Spleen (tissue), 11 donors: ENCODE results near the gene FADS6. TPM values are rescaled to one million over a fixed set of nuclear protein-coding genes. Genes with fewer than 3 reads are reported as not detected.

Experiments used
- DNase-seq: peaks from one replicate; pipeline ENCODE4 v3.0.0-alpha.2; 2020
- H3K27ac ChIP-seq, 8 donors: fragments of 200-600 bp; sonication (generic) in 7 of 8; 1 replicate in 4 of 8; 2 replicates in 4 of 8; pipeline versions ENCODE4 v1.5.0 to v1.8.0; 2016 to 2021; ENCODE audit warnings: inconsistent platforms in 4 of 8, mild to moderate bottlenecking in 4 of 8, moderate library complexity in 1 of 8
- H3K27me3 ChIP-seq, 7 donors: fragments of 200-600 bp; sonication (generic) in 6 of 7; replicated peaks in 1 of 7; 1 replicate in 4 of 7; 2 replicates in 3 of 7; pipeline versions ENCODE4 v1.5.0 to v1.8.0; 2016 to 2021; ENCODE audit warnings: inconsistent platforms in 3 of 7, mild to moderate bottlenecking in 1 of 7
- H3K36me3 ChIP-seq, 6 donors: fragments of 200-600 bp; sonication (generic) in 5 of 6; 1 replicate in 4 of 6; 2 replicates in 2 of 6; pipeline versions ENCODE4 v1.5.0 to v1.8.0; 2016 to 2021; ENCODE audit warnings: inconsistent platforms in 2 of 6
- H3K4me1 ChIP-seq, 6 donors: fragments of 200-600 bp; sonication (generic) in 5 of 6; 1 replicate in 3 of 6; 2 replicates in 3 of 6; pipeline versions ENCODE4 v1.5.0 to v1.8.0; 2016 to 2021; ENCODE audit warnings: inconsistent platforms in 3 of 6
- H3K4me3 ChIP-seq, 8 donors: fragments of 200-600 bp; sonication (generic) in 7 of 8; 1 replicate in 4 of 8; 2 replicates in 4 of 8; pipeline versions ENCODE4 v1.5.0 to v1.8.0; 2016 to 2021; ENCODE audit warnings: inconsistent platforms in 4 of 8, mild to moderate bottlenecking in 4 of 8, moderate library complexity in 2 of 8
- H3K9me3 ChIP-seq, 8 donors: fragments of 200-600 bp; sonication (generic) in 7 of 8; 1 replicate in 4 of 8; 2 replicates in 4 of 8; pipeline versions ENCODE4 v1.5.0 to v1.8.0; 2016 to 2021; ENCODE audit warnings: inconsistent platforms in 4 of 8
- POLR2A ChIP-seq, 3 donors: fragments of 450-650 bp; IDR thresholded peaks; one replicate each; pipeline ENCODE4 v1.5.1; 2017; ENCODE audit warnings: antibody characterized with exemption in 3 of 3, mild to moderate bottlenecking in 1 of 3
- POLR2AphosphoS5 ChIP-seq, 3 donors: sonication (generic); formaldehyde crosslinking; IDR thresholded peaks; one replicate each; pipeline ENCODE4 v1.5.1; 2017; ENCODE audit warnings: antibody characterized with exemption in 3 of 3
- WGBS, 5 donors: extraction: QIAGEN DNeasy Blood & Tissue Kit in 3 of 5; methylation state at CpG; one replicate each; pipeline versions ENCODE4 v1.1.5 to v1.1.7; 2013 to 2018; 5-methylcytosine and 5-hydroxymethylcytosine counted together
- intact Hi-C: fragments of 100-400 bp; cut with DNase I; formaldehyde crosslinking; loops from one replicate; pipeline ENCODE4 v1.15.0; 2023; ENCODE audit warnings: low total_unique reads
- polyA plus RNA-seq, 3 donors: library from polyadenylated mRNA; stranded (reverse); fragments of 200-250 nt; gene quantifications; one replicate each; pipeline ENCODE4 v1.2.1, GENCODE V29; 2013
- total RNA-seq, 7 donors: library from RNA; depleted of rRNA in 3 of 7; stranded (reverse); fragments of >200 nt in 3 of 7; fragmentation: NEBNext Ultra II Directional in 4 of 7; extraction: Animal tissue kit (Norgen Biotek cat#: 25700) in 4 of 7; gene quantifications; one replicate each; pipeline versions ENCODE4 v1.1.0 to v1.2.1, GENCODE V29; 2016 to 2021
- TF ChIP-seq, protein P1 (sequence below), 11 experiments: fragments of 200-600 bp in 7 of 11; fragments of 450-650 bp in 4 of 11; sonication (generic) in 4 of 11; IDR thresholded peaks in 8 of 11; conservative IDR thresholded peaks in 3 of 11; 1 replicate in 7 of 11; 2 replicates in 4 of 11; pipeline versions ENCODE4 v1.4.0 to v1.8.0; 2016 to 2021; ENCODE audit warnings: antibody characterized with exemption in 11 of 11, inconsistent platforms in 4 of 11, mild to moderate bottlenecking in 1 of 11
- donor health status: healthy with polysubstance abuse.
- donor health status: DM: no; HTN: no; CAD: no; lungs with moderate emphysema.
- donor health status: DM: no; HTN: no; CAD: no.
- donor health status: Bipolar disorder and iron deficiency.
- donor health status: healthy.
- donor health status: DM: no; HTN: no; CAD: no.
- donor health status: DM: yes; HTN: yes; CAD: no.

Gene FADS6
- total and polyA plus RNA-seq, 10 donors, result 0.13 to 8.8 (median 3.3) TPM

DNA sequence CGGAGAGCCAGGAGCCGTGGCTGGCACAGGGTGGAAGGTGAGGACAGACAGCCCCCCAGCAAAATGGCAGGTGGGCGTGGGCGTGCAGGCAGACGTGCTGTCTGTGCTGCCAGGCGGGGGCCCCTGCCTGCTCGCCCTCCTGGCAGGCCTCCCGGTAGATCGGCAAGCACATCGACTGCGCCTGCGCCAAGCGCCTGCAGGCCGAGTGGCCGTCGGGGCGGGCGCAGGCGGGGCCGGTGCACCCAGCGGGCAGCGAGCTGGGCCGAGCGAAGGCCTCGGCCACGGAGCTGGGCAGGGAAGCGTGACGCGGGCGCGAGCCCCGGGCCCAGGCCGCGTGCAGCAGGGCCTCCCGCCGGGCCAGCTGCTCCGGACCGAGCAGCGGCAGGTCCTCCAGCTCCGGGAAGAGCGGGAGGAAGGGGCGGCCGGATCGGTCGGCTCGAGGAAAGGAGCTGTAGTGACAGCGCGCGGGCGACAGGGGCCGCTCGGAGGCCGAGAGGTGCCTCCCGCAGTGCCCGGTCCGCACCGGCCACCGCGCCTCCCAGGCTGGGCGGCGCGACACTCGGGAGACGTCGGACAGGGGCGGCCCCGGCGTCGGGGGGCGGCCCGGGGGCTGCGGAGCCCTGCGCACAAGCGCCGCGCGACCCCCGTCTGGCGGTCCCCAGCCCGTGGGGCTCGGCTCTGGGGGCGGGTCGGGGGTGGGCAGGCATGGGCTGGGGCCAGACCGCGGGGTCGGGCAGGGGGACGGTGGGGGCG lies 50.7 kb downstream of the FADS6 start:
- peaks cover 0 to 40% (median 0%) of the 10 kb centered on the region in 7 donors for H3K27me3 ChIP-seq
- peaks cover 14 to 37% (median 31%) of the 10 kb centered on the region in 6 donors for H3K4me1 ChIP-seq
- H3K9me3 ChIP-seq, result no peaks in the 10 kb centered on the region
- peak overlapping the region in 7 of 8 donors; percentile 14 to 70 (median 35) for H3K4me3 ChIP-seq
- H3K27ac ChIP-seq, result peak overlapping the region in 2 of 8 donors; percentile 28 to 55
- intact Hi-C loops, result no loop called here
- no peak for DNase-seq
- 5 to 15% (median 6%) methylated on average over 4 to 88 of the region's 88 CpGs; no CpG with 5 or more reads in 1 of the 5 donors for WGBS, 5 donors
- peak in 2 of 3 donors; percentile 13 to 37 for TF ChIP-seq POLR2AphosphoS5 (IDR thresholded peaks at IDR 0.05)
- TF ChIP-seq, protein P1, sequence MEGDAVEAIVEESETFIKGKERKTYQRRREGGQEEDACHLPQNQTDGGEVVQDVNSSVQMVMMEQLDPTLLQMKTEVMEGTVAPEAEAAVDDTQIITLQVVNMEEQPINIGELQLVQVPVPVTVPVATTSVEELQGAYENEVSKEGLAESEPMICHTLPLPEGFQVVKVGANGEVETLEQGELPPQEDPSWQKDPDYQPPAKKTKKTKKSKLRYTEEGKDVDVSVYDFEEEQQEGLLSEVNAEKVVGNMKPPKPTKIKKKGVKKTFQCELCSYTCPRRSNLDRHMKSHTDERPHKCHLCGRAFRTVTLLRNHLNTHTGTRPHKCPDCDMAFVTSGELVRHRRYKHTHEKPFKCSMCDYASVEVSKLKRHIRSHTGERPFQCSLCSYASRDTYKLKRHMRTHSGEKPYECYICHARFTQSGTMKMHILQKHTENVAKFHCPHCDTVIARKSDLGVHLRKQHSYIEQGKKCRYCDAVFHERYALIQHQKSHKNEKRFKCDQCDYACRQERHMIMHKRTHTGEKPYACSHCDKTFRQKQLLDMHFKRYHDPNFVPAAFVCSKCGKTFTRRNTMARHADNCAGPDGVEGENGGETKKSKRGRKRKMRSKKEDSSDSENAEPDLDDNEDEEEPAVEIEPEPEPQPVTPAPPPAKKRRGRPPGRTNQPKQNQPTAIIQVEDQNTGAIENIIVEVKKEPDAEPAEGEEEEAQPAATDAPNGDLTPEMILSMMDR (IDR thresholded peaks at IDR 0.05 in 8 of 11, conservative IDR thresholded peaks at IDR 0.05 in 3 of 11), result peak in 9 of 11 experiments; percentile 32 to 75 (median 62)
- no peak for TF ChIP-seq POLR2A (IDR thresholded peaks at IDR 0.05)
- peaks cover 0 to 15% (median 0%) of the 10 kb centered on the region in 6 donors for H3K36me3 ChIP-seq

DNA sequence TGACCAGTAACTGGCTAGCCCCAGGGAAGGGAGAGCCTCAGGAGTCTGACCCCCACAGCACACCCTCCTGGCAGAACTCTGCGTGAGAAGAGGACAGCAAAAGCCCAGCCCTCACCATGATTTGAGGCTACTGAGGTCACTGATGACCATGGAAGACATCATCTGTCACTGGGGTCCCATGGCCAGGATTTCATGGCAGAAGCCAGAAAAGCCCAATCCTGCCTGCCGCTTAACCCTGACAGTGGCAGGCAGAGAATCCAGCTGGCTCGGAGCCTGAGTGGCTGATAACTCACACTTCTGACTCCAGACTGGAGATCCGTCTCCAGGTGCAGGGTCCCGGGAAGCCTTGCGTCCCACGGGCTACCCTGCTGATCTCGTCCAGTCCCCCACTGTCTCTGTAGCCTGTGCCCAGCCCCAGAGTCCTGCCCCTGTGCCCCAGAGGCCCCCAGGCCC lies 51.3 kb downstream of the FADS6 start:
- TF ChIP-seq POLR2AphosphoS5 (IDR thresholded peaks at IDR 0.05), result no peak
- TF ChIP-seq POLR2A (IDR thresholded peaks at IDR 0.05), result no peak
- TF ChIP-seq, protein P1 (IDR thresholded peaks at IDR 0.05 in 8 of 11, conservative IDR thresholded peaks at IDR 0.05 in 3 of 11), result no peak
- Histone ChIP-seq H3K4me3 (peak overlapping the region in 6 of 8 donors; percentile 14 to 70 (median 36)), H3K4me1 (peaks cover 14 to 37% (median 31%) of the 10 kb centered on the region in 6 donors), H3K36me3 (peaks cover 0 to 21% (median 5%) of the 10 kb centered on the region in 6 donors), H3K27me3 (peaks cover 0 to 40% (median 0%) of the 10 kb centered on the region in 7 donors), H3K9me3 (no peaks in the 10 kb centered on the region), H3K27ac (peak overlapping the region in 2 of 8 donors; percentile 28 to 55)
- WGBS, 5 donors, result 79 to 84% (median 80%) methylated on average over 3 to 8 of the region's 8 CpGs
- DNase-seq, result no peak
- intact Hi-C loops, result no loop called here

DNA sequence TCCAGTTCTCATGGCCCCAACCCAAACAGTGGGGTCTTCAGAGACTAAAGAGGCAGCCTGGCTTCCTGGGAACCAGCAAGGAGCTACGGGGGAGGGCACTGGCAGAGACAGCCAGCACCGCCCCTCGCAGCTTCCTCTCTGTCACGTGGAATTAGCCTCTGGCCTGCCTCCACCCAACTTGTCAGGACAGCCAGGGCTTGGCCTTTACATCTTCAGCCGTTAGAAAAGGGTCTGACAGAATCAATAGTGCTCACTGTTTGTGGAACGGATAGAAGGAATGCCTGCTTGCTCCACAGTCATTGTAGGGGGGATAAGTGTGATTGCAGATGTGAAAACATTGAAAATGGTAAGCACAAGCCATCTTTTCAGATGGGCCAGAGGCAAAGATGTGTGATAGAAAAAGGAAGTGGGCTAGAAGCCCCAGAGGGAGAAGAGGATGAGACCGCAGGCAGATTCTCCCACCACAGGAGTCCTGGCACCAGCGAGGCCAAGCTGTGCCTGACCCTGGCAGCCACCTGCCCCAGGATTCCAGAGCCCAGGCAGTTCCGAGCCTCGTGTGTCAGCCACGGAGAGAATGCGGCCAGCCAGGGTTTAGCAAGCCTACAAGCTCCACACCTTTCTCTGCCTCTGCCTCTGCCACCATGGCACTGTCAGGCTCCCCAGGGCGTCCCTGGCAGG lies 52.3 kb downstream of the FADS6 start:
- peaks cover 0 to 40% (median 0%) of the 10 kb centered on the region in 7 donors for H3K27me3 ChIP-seq
- no peak overlapping the region for H3K4me3 ChIP-seq
- peaks cover 14 to 37% (median 31%) of the 10 kb centered on the region in 6 donors for H3K4me1 ChIP-seq
- H3K27ac ChIP-seq, result peak overlapping the region in 5 of 8 donors; percentile 47 to 66 (median 55)
- intact Hi-C loops, result no loop called here
- peaks cover 0 to 32% (median 16%) of the 10 kb centered on the region in 6 donors for H3K36me3 ChIP-seq
- no peak for DNase-seq
- 34 to 39% (median 35%) methylated on average over 13 of the region's 13 CpGs for WGBS, 5 donors
- no peaks in the 10 kb centered on the region for H3K9me3 ChIP-seq
- TF ChIP-seq POLR2AphosphoS5 (IDR thresholded peaks at IDR 0.05) (peak in 2 of 3 donors; percentile 7 to 34), POLR2A (IDR thresholded peaks at IDR 0.05) (no peak)
- TF ChIP-seq, protein P1 (IDR thresholded peaks at IDR 0.05 in 8 of 11, conservative IDR thresholded peaks at IDR 0.05 in 3 of 11), result no peak
